ENCODE results near the gene MUL1.
A peak's percentile ranks its signal among the peaks of the same experiment; 100 is the strongest.
"Not testable (repeated sequence)": the region's sequence is repeated elsewhere in the genome, so short reads cannot be mapped to it uniquely, and the experiment has no call there.

The MUL1 gene

DNA sequence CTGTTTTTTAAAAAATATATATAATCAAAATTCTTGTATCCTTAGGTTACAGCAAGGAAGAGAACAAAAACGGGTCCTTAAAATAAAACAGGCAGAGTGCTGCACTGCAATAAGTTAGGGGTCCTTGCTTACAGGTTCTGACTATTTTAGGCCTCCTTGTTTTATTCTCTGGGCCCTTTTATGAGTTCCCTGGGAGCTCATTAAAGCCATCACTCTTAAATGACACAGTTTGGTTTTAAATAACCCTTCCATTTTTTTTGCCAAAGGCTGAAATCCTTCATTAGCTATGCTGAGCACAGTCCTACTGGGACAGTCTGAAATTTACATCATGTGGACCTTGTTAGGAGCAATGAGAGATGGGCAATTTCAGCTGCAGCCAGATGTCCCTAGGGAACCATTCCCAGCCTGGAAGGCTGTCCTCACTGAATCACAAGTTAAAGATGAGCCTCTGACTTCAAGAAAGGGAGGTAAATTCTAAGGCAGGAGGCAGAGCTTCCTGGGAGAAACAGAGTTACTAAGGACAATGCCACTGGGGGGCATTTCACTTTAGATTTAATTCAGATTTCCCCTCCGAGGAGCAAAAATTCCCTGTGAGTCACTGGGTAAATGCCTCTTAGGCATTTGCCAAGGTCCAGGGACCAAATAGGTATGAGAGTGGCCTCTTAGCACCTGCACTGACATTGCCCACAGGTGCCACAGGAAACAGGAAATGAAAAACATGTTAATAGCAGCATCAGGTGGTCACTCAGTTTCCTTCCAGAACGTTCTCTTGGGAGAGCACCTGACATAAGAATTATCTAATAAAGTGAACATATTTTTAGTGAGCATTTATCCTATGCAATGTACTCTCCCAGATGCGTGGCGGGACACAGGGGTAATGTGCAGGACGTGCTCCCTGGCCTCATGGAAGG is 3.8 kb upstream of the MUL1 start:
- no peak for DNase-seq (ENCODE audit: low spot score)

DNA sequence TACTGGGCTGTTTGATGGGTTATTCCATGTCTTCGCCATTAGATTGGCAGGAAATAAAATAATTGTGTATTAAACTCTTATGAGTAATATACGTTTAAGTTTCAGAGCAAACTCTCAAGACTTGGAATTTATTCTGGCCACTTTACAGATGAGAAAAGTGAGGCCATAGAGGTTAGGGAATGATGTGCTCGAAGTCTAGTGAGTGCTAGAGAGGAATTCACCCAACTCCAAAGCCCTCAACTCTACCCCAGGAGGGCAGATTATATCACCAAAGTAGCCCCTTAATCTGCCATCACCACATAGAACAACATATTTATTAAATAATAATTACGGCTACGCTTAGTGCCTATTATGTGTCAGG is 440 bp upstream of the MUL1 start:
- no peak for DNase-seq (ENCODE audit: low spot score)

GRCh38 chr1:20507248-20507563 is 745 bp downstream of the MUL1 start:
- DNase-seq (ENCODE audit: low spot score) = no peak

- no peak for DNase-seq (ENCODE audit: low spot score)
These were observed 2.5 kb downstream of the MUL1 start for GRCh38 chr1:20505488-20505887.

- DNase-seq (ENCODE audit: low spot score) = no peak
These were observed 7.2 kb downstream of the MUL1 start for GRCh38 chr1:20500716-20501115.

GRCh38 chr1:20499718-20500117 is 8.2 kb downstream of the MUL1 start:
- no peak for DNase-seq (ENCODE audit: low spot score)

- DNase-seq (ENCODE audit: low spot score) = no peak
These were observed 8.8 kb downstream of the MUL1 start for GRCh38 chr1:20499105-20499504.

DNA sequence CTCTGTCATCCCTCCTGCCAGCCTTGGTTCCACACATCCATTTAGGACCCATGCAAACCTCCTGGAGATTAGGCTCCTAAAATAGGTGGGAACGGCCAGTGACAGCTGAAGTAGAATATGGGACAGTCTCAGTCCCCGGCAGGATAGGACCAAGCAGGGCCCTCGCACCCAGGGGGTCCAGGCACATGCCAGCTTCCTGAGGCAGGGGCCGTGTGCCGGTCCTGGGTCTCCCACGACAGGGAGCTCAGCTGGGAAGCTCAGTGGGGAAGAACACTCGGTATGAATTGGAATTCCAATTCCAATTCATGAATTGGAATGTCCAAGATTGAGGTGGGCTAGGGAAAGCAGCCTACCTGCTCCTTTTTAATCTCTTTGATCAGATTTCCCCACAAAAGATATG is 9.8 kb downstream of the MUL1 start:
- no peak for DNase-seq (ENCODE audit: low spot score)

GRCh38 chr1:20497506-20497905 is 10.4 kb downstream of the MUL1 start:
- DNase-seq (ENCODE audit: low spot score) = no peak

DNA sequence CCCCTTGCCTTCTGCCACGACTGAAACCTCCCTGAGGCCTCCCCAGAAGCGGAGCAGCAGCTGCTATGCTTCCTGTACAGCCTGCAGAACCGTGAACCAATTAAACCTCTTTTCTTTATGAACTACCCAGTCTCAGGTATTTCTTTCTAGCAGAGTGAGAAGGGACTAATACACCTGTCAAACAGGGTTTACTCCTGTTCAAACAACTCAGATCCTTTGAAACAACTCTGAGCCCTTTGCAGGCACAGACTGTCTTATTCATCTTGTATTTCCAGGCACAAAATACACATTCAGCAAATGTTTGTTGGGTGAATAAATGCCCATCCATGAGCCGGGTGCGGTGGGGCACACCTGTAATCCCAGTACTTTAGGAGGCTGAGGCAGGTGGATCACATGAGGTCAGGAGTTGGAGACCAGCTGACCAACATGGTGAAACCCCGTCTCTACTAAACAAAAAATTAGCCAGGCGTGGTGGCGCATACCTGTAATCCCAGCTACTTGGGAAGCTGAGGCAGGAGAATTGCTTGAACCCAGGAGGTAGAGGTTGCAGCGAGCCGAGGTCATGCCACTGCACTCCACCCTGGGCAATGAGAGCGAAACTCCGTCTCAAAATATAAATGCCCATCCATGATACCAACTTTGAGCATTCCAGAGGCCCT is 11.1 kb downstream of the MUL1 start:
- not testable (repeated sequence) for DNase-seq (ENCODE audit: low spot score)

DNA sequence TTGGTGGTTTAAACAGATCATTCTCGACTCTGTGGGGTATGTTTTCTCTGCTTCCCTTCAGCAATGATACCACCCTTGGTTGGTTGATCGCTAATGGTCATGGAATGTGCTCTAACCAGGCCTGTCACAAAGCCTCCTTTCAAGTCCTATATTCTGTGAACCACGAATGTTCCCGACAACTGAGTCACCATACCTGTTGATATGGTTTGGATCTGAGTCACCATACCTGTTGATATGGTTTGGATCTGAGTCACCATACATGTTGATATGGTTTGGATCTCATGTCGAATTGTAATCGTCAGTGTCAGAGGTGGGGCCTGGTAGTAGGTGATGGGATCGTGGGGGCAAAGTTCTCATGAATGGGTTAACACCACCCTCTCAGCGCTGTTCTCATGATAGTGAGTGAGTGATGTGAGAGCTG is 11.7 kb downstream of the MUL1 start:
- DNase-seq (ENCODE audit: low spot score) = no peak

- DNase-seq (ENCODE audit: low spot score) = no peak
These were observed 12.3 kb downstream of the MUL1 start for GRCh38 chr1:20495661-20496060.

DNA sequence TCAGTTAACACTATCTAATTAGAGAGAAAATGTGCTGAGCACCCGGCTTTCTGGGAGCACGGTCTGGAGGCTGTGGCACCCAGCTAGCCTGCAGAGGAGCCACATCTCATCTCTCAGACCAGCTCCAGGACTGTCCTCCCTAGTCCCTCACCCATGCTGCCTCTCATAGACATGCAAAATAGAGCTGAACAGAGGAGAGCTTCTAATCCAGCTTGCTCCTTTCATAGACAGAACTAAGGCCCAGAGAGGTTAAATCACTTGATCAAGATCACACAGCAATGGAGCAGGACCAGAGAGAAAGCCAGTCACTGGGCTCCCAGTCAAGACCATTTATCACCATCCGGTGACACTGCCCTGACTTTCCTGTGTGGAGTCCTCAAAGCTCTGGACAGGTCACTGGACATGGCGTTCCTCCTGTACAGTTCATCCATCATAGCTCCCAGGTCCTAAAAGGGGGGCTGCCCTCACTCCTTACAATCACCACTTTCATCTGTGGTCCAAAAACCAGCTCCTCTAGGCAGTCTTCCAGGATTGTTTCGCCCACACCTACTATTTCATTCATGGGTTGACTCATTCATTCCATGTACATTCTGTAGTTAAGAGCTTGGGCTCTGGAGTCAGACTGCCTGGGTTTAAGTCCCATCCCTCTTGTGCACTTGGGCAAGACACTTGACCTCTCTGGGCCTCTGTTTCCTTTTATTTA is 13.2 kb downstream of the MUL1 start:
- DNase-seq (ENCODE audit: low spot score) = no peak

DNA sequence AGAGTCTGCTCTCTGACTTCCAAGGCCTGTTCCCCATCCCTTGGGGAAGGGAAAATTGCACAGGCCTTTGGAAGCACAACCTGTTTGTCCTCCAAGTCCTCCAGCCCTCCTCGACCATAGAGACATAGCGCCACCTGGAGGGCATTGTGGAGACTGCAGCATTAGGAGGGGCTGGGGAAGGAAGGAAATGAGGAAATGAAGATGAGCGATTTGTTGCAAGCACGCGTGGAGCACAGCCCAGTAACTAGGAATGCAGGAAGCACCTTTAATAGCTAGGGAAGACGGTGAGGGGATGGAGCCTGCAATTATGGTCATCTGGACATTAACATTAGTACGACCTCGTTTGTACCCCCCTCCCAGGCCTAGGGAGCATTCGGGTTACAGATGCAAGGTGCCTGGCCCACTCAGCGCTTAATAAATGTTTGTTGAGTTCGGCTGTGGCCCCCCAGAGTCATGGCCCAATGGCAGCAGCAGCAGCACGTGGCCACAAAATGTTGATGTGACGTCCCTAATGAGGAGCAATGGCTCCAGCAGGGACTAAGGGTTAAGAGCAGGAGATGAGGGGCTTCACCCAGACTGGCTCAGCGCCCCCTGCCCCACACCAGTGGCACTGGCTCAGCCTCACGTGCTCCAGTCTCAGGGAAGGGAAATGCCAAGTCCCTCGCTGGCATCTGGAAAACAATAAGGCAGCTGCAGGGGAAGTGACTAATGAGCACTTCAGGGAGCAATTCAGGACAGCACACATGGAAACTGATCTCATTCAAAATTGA is 13.9 kb downstream of the MUL1 start:
- peak; percentile 73 for DNase-seq (ENCODE audit: low spot score)

GRCh38 chr1:20493309-20493708 is 14.6 kb downstream of the MUL1 start:
- no peak for DNase-seq (ENCODE audit: low spot score)

DNA sequence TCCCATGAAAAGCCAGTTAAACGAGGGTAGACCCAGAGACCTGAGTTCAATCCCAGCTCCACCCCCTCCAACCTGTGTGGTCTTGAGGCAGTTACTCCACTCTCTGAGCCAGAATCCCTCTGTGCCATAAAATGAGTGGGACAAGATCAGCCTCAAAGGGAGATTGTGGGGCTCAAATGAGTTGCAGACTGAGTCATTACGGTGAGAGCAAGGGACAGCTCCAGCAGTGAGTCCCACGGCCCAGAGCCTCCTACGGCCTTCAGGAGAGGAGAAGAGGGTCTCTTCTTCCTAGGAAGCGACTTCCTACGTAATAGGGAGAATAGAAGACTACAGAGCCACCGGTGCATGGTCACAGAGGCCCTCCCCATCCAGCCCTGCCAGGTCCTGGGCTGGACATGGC is 15.2 kb downstream of the MUL1 start:
- DNase-seq (ENCODE audit: low spot score) = no peak

DNA sequence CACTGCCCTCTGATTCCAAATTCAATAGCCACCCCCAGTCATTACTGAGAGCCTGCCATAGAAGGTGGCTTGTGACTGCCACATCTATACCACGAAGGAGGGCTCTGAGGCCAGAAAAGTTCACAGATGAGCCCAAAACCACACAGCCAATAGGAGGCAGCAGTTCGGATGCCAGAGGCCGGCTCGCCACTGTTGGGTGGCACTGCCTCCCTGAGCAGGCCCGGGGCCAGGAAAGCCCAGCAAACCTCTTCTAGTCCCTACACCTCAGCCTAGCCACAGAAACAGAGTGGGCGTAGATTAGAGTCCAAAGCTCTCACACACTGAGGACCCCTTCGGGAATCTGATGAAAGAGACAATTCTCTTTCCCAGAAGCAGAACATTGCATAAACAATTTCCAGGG is 16.1 kb downstream of the MUL1 start:
- no peak for DNase-seq (ENCODE audit: low spot score)

DNA sequence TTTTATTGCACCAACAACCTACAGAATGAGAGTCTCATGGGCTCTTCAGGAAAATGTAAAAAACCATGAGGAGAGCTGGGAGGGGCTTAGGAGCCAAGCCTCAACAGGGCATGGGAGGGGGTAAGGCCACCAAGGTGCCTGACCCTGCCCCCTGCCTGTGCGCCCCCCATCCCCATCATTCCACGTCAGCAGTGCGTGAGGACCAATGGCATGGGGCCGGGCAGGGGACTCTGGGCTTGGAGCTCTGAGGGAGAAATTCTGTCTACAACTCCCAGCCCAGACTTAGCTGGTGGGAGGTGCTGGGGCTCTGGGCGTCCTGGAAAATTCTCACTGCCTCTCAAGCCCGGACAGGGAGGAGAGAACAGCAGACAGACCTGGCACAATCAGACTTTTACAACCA is 16.8 kb downstream of the MUL1 start:
- no peak for DNase-seq (ENCODE audit: low spot score)

- DNase-seq (ENCODE audit: low spot score) = no peak
These were observed 20.7 kb downstream of the MUL1 start for GRCh38 chr1:20487236-20487590.

- no peak for DNase-seq (ENCODE audit: low spot score)
These were observed 21.3 kb downstream of the MUL1 start for GRCh38 chr1:20486457-20487235.
